Liver (tissue), 9 donors: ENCODE measurements around the gene FOXK2. TPM values are rescaled to one million over a fixed set of nuclear protein-coding genes. Genes with fewer than 3 reads are reported as not detected.

ENCODE experiments used
- DNase-seq: peaks from one replicate; pipeline ENCODE4 v3.0.0-alpha.2; 2017; ENCODE audit warnings: low spot score
- H3K27ac ChIP-seq, 2 donors: one replicate each; pipeline ENCODE4 v1.7.0; 2013; ENCODE audit warnings: inconsistent platforms in 2 of 2, low read length in 2 of 2, control low read depth in 1 of 2, low read depth in 1 of 2, mild to moderate bottlenecking in 1 of 2
- H3K27me3 ChIP-seq, 4 donors: one replicate each; pipeline versions ENCODE4 v1.6.1 to v1.7.0; 2013; ENCODE audit warnings: low read length in 3 of 4, inconsistent platforms in 1 of 4, mild to moderate bottlenecking in 1 of 4, moderate library complexity in 1 of 4; ENCODE audit not compliant: control insufficient read depth in 4 of 4, insufficient read depth in 4 of 4
- H3K36me3 ChIP-seq, 4 donors: one replicate each; pipeline versions ENCODE4 v1.6.1 to v1.7.0; 2013; ENCODE audit warnings: low read length in 3 of 4, mild to moderate bottlenecking in 3 of 4, low read depth in 1 of 4, moderate library complexity in 1 of 4; ENCODE audit not compliant: control insufficient read depth in 4 of 4, insufficient read depth in 3 of 4
- H3K4me1 ChIP-seq, 4 donors: one replicate each; pipeline versions ENCODE4 v1.6.1 to v1.7.0; 2013; ENCODE audit warnings: low read length in 3 of 4, mild to moderate bottlenecking in 3 of 4, moderate library complexity in 1 of 4; ENCODE audit not compliant: control insufficient read depth in 4 of 4, insufficient read depth in 4 of 4
- H3K4me3 ChIP-seq, 3 donors: one replicate each; pipeline versions ENCODE4 v1.6.1 to v1.7.0; 2013; ENCODE audit warnings: low read length in 3 of 3, control low read depth in 1 of 3, low read depth in 1 of 3, mild to moderate bottlenecking in 1 of 3
- H3K9ac ChIP-seq, 2 donors: one replicate each; pipeline ENCODE4 v1.7.0; 2013; ENCODE audit warnings: low read length in 2 of 2, mild to moderate bottlenecking in 2 of 2, moderate library complexity in 2 of 2, control low read depth in 1 of 2, low read depth in 1 of 2
- H3K9me3 ChIP-seq, 4 donors: one replicate each; pipeline versions ENCODE4 v1.6.1 to v1.7.0; 2013; ENCODE audit warnings: low read length in 3 of 4; ENCODE audit not compliant: control insufficient read depth in 4 of 4
- EGR1 ChIP-seq, 2 donors: IDR thresholded peaks; 2 replicates each; pipeline ENCODE4 v1.6.1; 2016 to 2018; ENCODE audit warnings: antibody characterized with exemption in 2 of 2, low read depth in 2 of 2
- FOXA1 ChIP-seq: IDR thresholded peaks from 2 replicates; pipeline ENCODE4 v1.6.1; 2016; ENCODE audit warnings: antibody characterized with exemption
- FOXA2 ChIP-seq: IDR thresholded peaks from 2 replicates; pipeline ENCODE4 v1.6.1; 2016; ENCODE audit warnings: antibody characterized with exemption
- GABPA ChIP-seq, 2 donors: IDR thresholded peaks in 1 of 2; conservative IDR thresholded peaks in 1 of 2; 2 replicates each; pipeline ENCODE4 v1.6.1; 2016; ENCODE audit warnings: antibody characterized with exemption in 2 of 2, mild to moderate bottlenecking in 1 of 2, moderate library complexity in 1 of 2
- HNF4A ChIP-seq, 2 donors: conservative IDR thresholded peaks; 2 replicates each; pipeline ENCODE4 v1.6.1; 2016; ENCODE audit warnings: antibody characterized with exemption in 2 of 2, mild to moderate bottlenecking in 2 of 2
- HNF4G ChIP-seq: IDR thresholded peaks from 2 replicates; pipeline ENCODE4 v1.6.1; 2016; ENCODE audit warnings: antibody characterized with exemption
- JUND ChIP-seq, 2 donors: IDR thresholded peaks; 2 replicates each; pipeline ENCODE4 v1.6.1; 2016; ENCODE audit warnings: antibody characterized with exemption in 2 of 2
- MAX ChIP-seq: IDR thresholded peaks from 2 replicates; pipeline ENCODE4 v1.6.1; 2016; ENCODE audit warnings: antibody characterized with exemption
- NR2F2 ChIP-seq: IDR thresholded peaks from 2 replicates; pipeline ENCODE4 v1.6.1; 2016; ENCODE audit warnings: antibody characterized with exemption
- RAD21 ChIP-seq, 2 donors: IDR thresholded peaks; 2 replicates each; pipeline ENCODE4 v1.6.1; 2016; ENCODE audit warnings: antibody characterized with exemption in 2 of 2, mild to moderate bottlenecking in 2 of 2
- RXRA ChIP-seq, 2 donors: IDR thresholded peaks; 2 replicates each; pipeline ENCODE4 v1.6.1; 2017 to 2018; ENCODE audit warnings: antibody characterized with exemption in 2 of 2, mild to moderate bottlenecking in 1 of 2
- SP1 ChIP-seq: IDR thresholded peaks from 2 replicates; pipeline ENCODE4 v1.6.1; 2018; ENCODE audit warnings: antibody characterized with exemption, mild to moderate bottlenecking
- TAF1 ChIP-seq: conservative IDR thresholded peaks from 2 replicates; pipeline ENCODE4 v1.6.1; 2016; ENCODE audit warnings: antibody characterized with exemption, mild to moderate bottlenecking
- YY1 ChIP-seq: IDR thresholded peaks from 2 replicates; pipeline ENCODE4 v1.6.1; 2016; ENCODE audit warnings: antibody characterized with exemption, mild to moderate bottlenecking
- WGBS: extraction: QIAGEN DNeasy Blood & Tissue Kit; methylation state at CpG from one replicate; pipeline ENCODE4 v1.1.7; 2013; 5-methylcytosine and 5-hydroxymethylcytosine counted together
- polyA plus RNA-seq, 2 donors: library from polyadenylated mRNA; stranded (reverse) in 1 of 2; unstranded in 1 of 2; fragments of 200-250 nt in 1 of 2; fragments of >200 nt in 1 of 2; fragmentation: Nextera tagmentation in 1 of 2; extraction: Ambion mirVana in 1 of 2; gene quantifications; one replicate each; pipeline versions ENCODE4 v1.2.1 to v1.2.3, GENCODE V29; 2013 to 2015
- total RNA-seq, 2 donors: library from RNA; depleted of rRNA; stranded (reverse); fragments of >200 nt; gene quantifications; one replicate each; pipeline ENCODE4 v1.2.3, GENCODE V29; 2014
- TF ChIP-seq, protein P1 (sequence below): IDR thresholded peaks from 2 replicates; pipeline ENCODE4 v1.6.1; 2016; ENCODE audit warnings: antibody characterized with exemption
- TF ChIP-seq, protein P2 (sequence below): IDR thresholded peaks from 2 replicates; pipeline ENCODE4 v1.6.1; 2016; ENCODE audit warnings: antibody characterized with exemption
- TF ChIP-seq, protein P3 (sequence below): fragments of 150-350 bp; IDR thresholded peaks from 2 replicates; pipeline ENCODE4 v1.5.1; 2017; ENCODE audit warnings: improper control_type of control experiment, low read depth, low read length; ENCODE audit not compliant: missing input control
- TF ChIP-seq, protein P4 (sequence below): IDR thresholded peaks from 2 replicates; pipeline ENCODE4 v1.6.1; 2016; ENCODE audit warnings: antibody characterized with exemption, mild to moderate bottlenecking
- donor health status: healthy.
- donor health status: healthy.
- donor health status: healthy.
- donor health status: healthy.
- donor health status: healthy.

Gene FOXK2
- total and polyA plus RNA-seq, 4 donors: 3.1 to 16.2 (median 10.8) TPM

DNA sequence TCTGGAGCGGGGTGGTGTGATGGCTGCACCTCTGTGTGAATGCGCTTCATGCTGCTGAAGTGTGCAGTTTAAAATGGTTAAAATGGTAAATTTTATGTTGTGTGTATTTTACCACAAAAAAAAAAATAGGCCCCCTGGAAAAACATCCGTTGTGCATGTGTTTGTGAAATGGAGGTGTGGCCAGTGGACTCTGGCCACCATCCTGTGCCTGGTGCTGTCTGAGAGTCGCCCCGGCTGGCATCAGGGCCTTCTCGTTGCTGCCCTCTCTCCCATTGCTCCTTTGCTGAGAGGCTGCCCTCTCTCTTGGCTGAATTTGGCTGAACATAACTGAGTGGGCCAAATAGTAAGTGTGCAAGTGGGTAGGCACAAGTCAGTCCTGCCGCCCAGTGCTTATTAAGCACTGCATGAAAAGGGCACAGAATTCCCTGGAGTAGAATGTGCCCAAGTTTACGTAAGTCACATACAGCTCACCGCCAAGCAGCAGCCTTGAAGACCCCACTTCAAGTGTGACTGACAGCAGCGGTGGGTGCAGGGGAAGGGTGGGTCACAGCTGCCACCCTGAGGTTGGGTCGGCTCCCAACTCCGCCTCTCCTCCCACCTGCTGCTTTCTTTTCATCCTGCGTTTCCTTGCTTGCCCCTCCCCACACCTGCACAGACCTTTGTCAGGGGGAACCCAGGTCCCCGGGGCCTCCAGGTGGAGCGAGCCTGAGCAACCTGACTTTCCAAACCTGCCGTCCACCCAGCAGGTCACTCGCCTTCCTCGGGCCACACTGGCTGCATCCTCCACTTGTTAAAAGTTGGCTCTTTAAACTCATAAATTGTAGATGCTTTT is 46.8 kb downstream of the FOXK2 start:
- H3K4me3 ChIP-seq: no peak overlapping the region
- H3K36me3 ChIP-seq: peaks cover 9 to 26% (median 19%) of the 10 kb centered on the region in 4 donors
- no peak overlapping the region for H3K27ac ChIP-seq
- no peak overlapping the region for H3K9ac ChIP-seq
- peaks cover 6 to 16% (median 12%) of the 10 kb centered on the region in 4 donors for H3K4me1 ChIP-seq
- H3K9me3 ChIP-seq: no peaks in the 10 kb centered on the region
- TF ChIP-seq, protein P1, sequence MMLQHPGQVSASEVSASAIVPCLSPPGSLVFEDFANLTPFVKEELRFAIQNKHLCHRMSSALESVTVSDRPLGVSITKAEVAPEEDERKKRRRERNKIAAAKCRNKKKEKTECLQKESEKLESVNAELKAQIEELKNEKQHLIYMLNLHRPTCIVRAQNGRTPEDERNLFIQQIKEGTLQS: no peak
- TF ChIP-seq HNF4A (conservative IDR thresholded peaks at IDR 0.05) (peak; percentile 28 to 45), JUND (IDR thresholded peaks at IDR 0.05) (no peak), HNF4G (no peak), RXRA (IDR thresholded peaks at IDR 0.05) (peak in 1 of 2 donors; percentile 6)
- TF ChIP-seq, protein P2, sequence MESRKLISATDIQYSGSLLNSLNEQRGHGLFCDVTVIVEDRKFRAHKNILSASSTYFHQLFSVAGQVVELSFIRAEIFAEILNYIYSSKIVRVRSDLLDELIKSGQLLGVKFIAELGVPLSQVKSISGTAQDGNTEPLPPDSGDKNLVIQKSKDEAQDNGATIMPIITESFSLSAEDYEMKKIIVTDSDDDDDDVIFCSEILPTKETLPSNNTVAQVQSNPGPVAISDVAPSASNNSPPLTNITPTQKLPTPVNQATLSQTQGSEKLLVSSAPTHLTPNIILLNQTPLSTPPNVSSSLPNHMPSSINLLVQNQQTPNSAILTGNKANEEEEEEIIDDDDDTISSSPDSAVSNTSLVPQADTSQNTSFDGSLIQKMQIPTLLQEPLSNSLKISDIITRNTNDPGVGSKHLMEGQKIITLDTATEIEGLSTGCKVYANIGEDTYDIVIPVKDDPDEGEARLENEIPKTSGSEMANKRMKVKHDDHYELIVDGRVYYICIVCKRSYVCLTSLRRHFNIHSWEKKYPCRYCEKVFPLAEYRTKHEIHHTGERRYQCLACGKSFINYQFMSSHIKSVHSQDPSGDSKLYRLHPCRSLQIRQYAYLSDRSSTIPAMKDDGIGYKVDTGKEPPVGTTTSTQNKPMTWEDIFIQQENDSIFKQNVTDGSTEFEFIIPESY: no peak
- H3K27me3 ChIP-seq: no peaks in the 10 kb centered on the region
- WGBS: 79% methylated on average over 18 of the region's 18 CpGs
- DNase-seq: no peak

- H3K9me3 ChIP-seq: no peaks in the 10 kb centered on the region
- H3K36me3 ChIP-seq: peaks cover 9 to 32% (median 28%) of the 10 kb centered on the region in 4 donors
- WGBS: 97% methylated on average over 15 of the region's 15 CpGs
- no peaks in the 10 kb centered on the region for H3K27me3 ChIP-seq
- no peak overlapping the region for H3K9ac ChIP-seq
- TF ChIP-seq FOXA2 (no peak), MAX (no peak), TAF1 (no peak), JUND (IDR thresholded peaks at IDR 0.05) (no peak), SP1 (no peak), EGR1 (IDR thresholded peaks at IDR 0.05; ENCODE audit: low read depth in 2 of 2) (no peak), NR2F2 (no peak), GABPA (IDR thresholded peaks at IDR 0.05 in 1 of 2, conservative IDR thresholded peaks at IDR 0.05 in 1 of 2) (no peak), HNF4A (conservative IDR thresholded peaks at IDR 0.05) (no peak), RAD21 (IDR thresholded peaks at IDR 0.05) (no peak), HNF4G (no peak), RXRA (IDR thresholded peaks at IDR 0.05) (no peak), YY1 (no peak), FOXA1 (no peak)
- TF ChIP-seq, protein P2: no peak
- TF ChIP-seq, protein P3, sequence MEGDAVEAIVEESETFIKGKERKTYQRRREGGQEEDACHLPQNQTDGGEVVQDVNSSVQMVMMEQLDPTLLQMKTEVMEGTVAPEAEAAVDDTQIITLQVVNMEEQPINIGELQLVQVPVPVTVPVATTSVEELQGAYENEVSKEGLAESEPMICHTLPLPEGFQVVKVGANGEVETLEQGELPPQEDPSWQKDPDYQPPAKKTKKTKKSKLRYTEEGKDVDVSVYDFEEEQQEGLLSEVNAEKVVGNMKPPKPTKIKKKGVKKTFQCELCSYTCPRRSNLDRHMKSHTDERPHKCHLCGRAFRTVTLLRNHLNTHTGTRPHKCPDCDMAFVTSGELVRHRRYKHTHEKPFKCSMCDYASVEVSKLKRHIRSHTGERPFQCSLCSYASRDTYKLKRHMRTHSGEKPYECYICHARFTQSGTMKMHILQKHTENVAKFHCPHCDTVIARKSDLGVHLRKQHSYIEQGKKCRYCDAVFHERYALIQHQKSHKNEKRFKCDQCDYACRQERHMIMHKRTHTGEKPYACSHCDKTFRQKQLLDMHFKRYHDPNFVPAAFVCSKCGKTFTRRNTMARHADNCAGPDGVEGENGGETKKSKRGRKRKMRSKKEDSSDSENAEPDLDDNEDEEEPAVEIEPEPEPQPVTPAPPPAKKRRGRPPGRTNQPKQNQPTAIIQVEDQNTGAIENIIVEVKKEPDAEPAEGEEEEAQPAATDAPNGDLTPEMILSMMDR: no peak
- TF ChIP-seq, protein P4, sequence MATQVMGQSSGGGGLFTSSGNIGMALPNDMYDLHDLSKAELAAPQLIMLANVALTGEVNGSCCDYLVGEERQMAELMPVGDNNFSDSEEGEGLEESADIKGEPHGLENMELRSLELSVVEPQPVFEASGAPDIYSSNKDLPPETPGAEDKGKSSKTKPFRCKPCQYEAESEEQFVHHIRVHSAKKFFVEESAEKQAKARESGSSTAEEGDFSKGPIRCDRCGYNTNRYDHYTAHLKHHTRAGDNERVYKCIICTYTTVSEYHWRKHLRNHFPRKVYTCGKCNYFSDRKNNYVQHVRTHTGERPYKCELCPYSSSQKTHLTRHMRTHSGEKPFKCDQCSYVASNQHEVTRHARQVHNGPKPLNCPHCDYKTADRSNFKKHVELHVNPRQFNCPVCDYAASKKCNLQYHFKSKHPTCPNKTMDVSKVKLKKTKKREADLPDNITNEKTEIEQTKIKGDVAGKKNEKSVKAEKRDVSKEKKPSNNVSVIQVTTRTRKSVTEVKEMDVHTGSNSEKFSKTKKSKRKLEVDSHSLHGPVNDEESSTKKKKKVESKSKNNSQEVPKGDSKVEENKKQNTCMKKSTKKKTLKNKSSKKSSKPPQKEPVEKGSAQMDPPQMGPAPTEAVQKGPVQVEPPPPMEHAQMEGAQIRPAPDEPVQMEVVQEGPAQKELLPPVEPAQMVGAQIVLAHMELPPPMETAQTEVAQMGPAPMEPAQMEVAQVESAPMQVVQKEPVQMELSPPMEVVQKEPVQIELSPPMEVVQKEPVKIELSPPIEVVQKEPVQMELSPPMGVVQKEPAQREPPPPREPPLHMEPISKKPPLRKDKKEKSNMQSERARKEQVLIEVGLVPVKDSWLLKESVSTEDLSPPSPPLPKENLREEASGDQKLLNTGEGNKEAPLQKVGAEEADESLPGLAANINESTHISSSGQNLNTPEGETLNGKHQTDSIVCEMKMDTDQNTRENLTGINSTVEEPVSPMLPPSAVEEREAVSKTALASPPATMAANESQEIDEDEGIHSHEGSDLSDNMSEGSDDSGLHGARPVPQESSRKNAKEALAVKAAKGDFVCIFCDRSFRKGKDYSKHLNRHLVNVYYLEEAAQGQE: no peak
- DNase-seq: no peak
- H3K4me1 ChIP-seq: peaks cover 6 to 16% (median 10%) of the 10 kb centered on the region in 4 donors
- H3K4me3 ChIP-seq: no peak overlapping the region
- H3K27ac ChIP-seq: no peak overlapping the region
These were observed 47.8 kb downstream of the FOXK2 start for GRCh38 chr17:82567286-82567685.
